ENCODE data around the gene TLR9. TPM values are rescaled to one million over a fixed set of nuclear protein-coding genes. Genes with fewer than 3 reads are reported as not detected.
A peak's percentile ranks its signal among the peaks of the same experiment; 100 is the strongest.

The TLR9 gene
- total RNA-seq, 1 donor, result 0.21 TPM

- H3K4me1 ChIP-seq (ENCODE audit: insufficient read depth, low read length), result peaks cover 72% of the 10 kb centered on the region
- no peak overlapping the region for H3K4me3 ChIP-seq (ENCODE audit: low read length)
These were observed 22.9 kb downstream of the TLR9 start for GRCh38 chr3:52202384-52203077.

GRCh38 chr3:52200981-52201679 is 24.3 kb downstream of the TLR9 start:
- no peaks in the 10 kb centered on the region for H3K9me3 ChIP-seq (ENCODE audit: low read depth, low read length)
- H3K4me1 ChIP-seq (ENCODE audit: insufficient read depth, low read length), result peaks cover 86% of the 10 kb centered on the region
- H3K27me3 ChIP-seq (ENCODE audit: insufficient read depth, low read length), result no peaks in the 10 kb centered on the region
- no peak overlapping the region for H3K4me3 ChIP-seq (ENCODE audit: low read length)

More at GRCh38 chr3:52202384-52203077, 22.9 kb downstream of the TLR9 start:
- H3K9me3 ChIP-seq (ENCODE audit: low read depth, low read length), result no peaks in the 10 kb centered on the region
- H3K27me3 ChIP-seq (ENCODE audit: insufficient read depth, low read length), result no peaks in the 10 kb centered on the region

- Histone ChIP-seq H3K27me3 (ENCODE audit: insufficient read depth, low read length) (no peaks in the 10 kb centered on the region), H3K4me3 (ENCODE audit: low read length) (peak overlapping the region; percentile 96), H3K9me3 (ENCODE audit: low read depth, low read length) (no peaks in the 10 kb centered on the region), H3K4me1 (ENCODE audit: insufficient read depth, low read length) (peaks cover 82% of the 10 kb centered on the region)
These were observed 26.5 kb downstream of the TLR9 start for GRCh38 chr3:52198643-52199608.

- Histone ChIP-seq H3K27me3 (ENCODE audit: insufficient read depth, low read length) (no peaks in the 10 kb centered on the region), H3K4me3 (ENCODE audit: low read length) (peak within 1 kb of the TSS; percentile 96), H3K4me1 (ENCODE audit: insufficient read depth, low read length) (peaks cover 74% of the 10 kb centered on the region), H3K9me3 (ENCODE audit: low read depth, low read length) (no peaks in the 10 kb centered on the region)
These were observed 27.4 kb downstream of the TLR9 start, which contains the start of gene ALAS1 for GRCh38 chr3:52197842-52198625. Gene ALAS1 (plus strand): TSS chr3:52198160. CDS start chr3:52199242, 1,082 bp downstream.

GRCh38 chr3:52197499-52197841 is 28.0 kb downstream of the TLR9 start:
- Histone ChIP-seq H3K4me3 (ENCODE audit: low read length) (peak overlapping the region; percentile 96), H3K4me1 (ENCODE audit: insufficient read depth, low read length) (peaks cover 68% of the 10 kb centered on the region), H3K9me3 (ENCODE audit: low read depth, low read length) (no peaks in the 10 kb centered on the region), H3K27me3 (ENCODE audit: insufficient read depth, low read length) (no peaks in the 10 kb centered on the region)

- H3K4me1 ChIP-seq (ENCODE audit: insufficient read depth, low read length), result peaks cover 63% of the 10 kb centered on the region
These were observed 28.5 kb downstream of the TLR9 start for GRCh38 chr3:52196977-52197376.

GRCh38 chr3:52195823-52196331 is 29.6 kb downstream of the TLR9 start:
- Histone ChIP-seq H3K9me3 (ENCODE audit: low read depth, low read length) (no peaks in the 10 kb centered on the region), H3K4me3 (ENCODE audit: low read length) (no peak overlapping the region), H3K4me1 (ENCODE audit: insufficient read depth, low read length) (peaks cover 52% of the 10 kb centered on the region), H3K27me3 (ENCODE audit: insufficient read depth, low read length) (no peaks in the 10 kb centered on the region)

More at GRCh38 chr3:52196977-52197376, 28.5 kb downstream of the TLR9 start:
- Histone ChIP-seq H3K4me3 (ENCODE audit: low read length) (no peak overlapping the region), H3K27me3 (ENCODE audit: insufficient read depth, low read length) (no peaks in the 10 kb centered on the region), H3K9me3 (ENCODE audit: low read depth, low read length) (no peaks in the 10 kb centered on the region)

- H3K9me3 ChIP-seq (ENCODE audit: low read depth, low read length), result no peaks in the 10 kb centered on the region
- H3K4me1 ChIP-seq (ENCODE audit: insufficient read depth, low read length), result peaks cover 52% of the 10 kb centered on the region
- H3K4me3 ChIP-seq (ENCODE audit: low read length), result no peak overlapping the region
- no peaks in the 10 kb centered on the region for H3K27me3 ChIP-seq (ENCODE audit: insufficient read depth, low read length)
These were observed 30.2 kb downstream of the TLR9 start for GRCh38 chr3:52195291-52195597.

- Histone ChIP-seq H3K27me3 (ENCODE audit: insufficient read depth, low read length) (no peaks in the 10 kb centered on the region), H3K9me3 (ENCODE audit: low read depth, low read length) (no peaks in the 10 kb centered on the region), H3K4me1 (ENCODE audit: insufficient read depth, low read length) (peaks cover 52% of the 10 kb centered on the region), H3K4me3 (ENCODE audit: low read length) (no peak overlapping the region)
These were observed 30.8 kb downstream of the TLR9 start for GRCh38 chr3:52194485-52195290.

GRCh38 chr3:52193065-52193464 is 32.4 kb downstream of the TLR9 start:
- H3K4me1 ChIP-seq (ENCODE audit: insufficient read depth, low read length), result peaks cover 54% of the 10 kb centered on the region
- H3K4me3 ChIP-seq (ENCODE audit: low read length), result no peak overlapping the region
- no peaks in the 10 kb centered on the region for H3K27me3 ChIP-seq (ENCODE audit: insufficient read depth, low read length)
- no peaks in the 10 kb centered on the region for H3K9me3 ChIP-seq (ENCODE audit: low read depth, low read length)

- peaks cover 51% of the 10 kb centered on the region for H3K4me1 ChIP-seq (ENCODE audit: insufficient read depth, low read length)
- H3K27me3 ChIP-seq (ENCODE audit: insufficient read depth, low read length), result no peaks in the 10 kb centered on the region
- H3K9me3 ChIP-seq (ENCODE audit: low read depth, low read length), result no peaks in the 10 kb centered on the region
- no peak overlapping the region for H3K4me3 ChIP-seq (ENCODE audit: low read length)
These were observed 33.8 kb downstream of the TLR9 start for GRCh38 chr3:52191663-52192062.

GRCh38 chr3:52190294-52191074 is 35.0 kb downstream of the TLR9 start:
- H3K4me1 ChIP-seq (ENCODE audit: insufficient read depth, low read length), result peaks cover 50% of the 10 kb centered on the region
- no peaks in the 10 kb centered on the region for H3K27me3 ChIP-seq (ENCODE audit: insufficient read depth, low read length)
- no peaks in the 10 kb centered on the region for H3K9me3 ChIP-seq (ENCODE audit: low read depth, low read length)
- H3K4me3 ChIP-seq (ENCODE audit: low read length), result no peak overlapping the region

- H3K4me3 ChIP-seq (ENCODE audit: low read length), result no peak overlapping the region
- peaks cover 47% of the 10 kb centered on the region for H3K4me1 ChIP-seq (ENCODE audit: insufficient read depth, low read length)
- no peaks in the 10 kb centered on the region for H3K27me3 ChIP-seq (ENCODE audit: insufficient read depth, low read length)
- no peaks in the 10 kb centered on the region for H3K9me3 ChIP-seq (ENCODE audit: low read depth, low read length)
These were observed 36.9 kb downstream of the TLR9 start for GRCh38 chr3:52188556-52188955.
